GM21825 (cell line): Measurements from ENCODE around the gene IL18.
A peak's percentile ranks its signal among the peaks of the same experiment; 100 is the strongest.
"Not testable (repeated sequence)": the region's sequence is repeated elsewhere in the genome, so short reads cannot be mapped to it uniquely, and the experiment has no call there.

Experiments
- ATAC-seq: cut with Tn5 transposase; IDR thresholded peaks from one replicate; pipeline ENCODE4 v1.9.1; 2021; ENCODE audit warnings: mild to moderate bottlenecking, moderate library complexity; ENCODE audit not compliant: unreplicated experiment

Gene IL18

GRCh38 chr11:112172362-112172994 lies 8.6 kb upstream of the IL18 start:
- ATAC-seq: peak; percentile 46

- ATAC-seq: no peak
Observed at GRCh38 chr11:112167145-112167544, 3.3 kb upstream of the IL18 start, which contains the start of gene TEX12. Gene TEX12 (plus strand): TSS chr11:112167372. CDS start chr11:112169269, 1,897 bp downstream.

DNA sequence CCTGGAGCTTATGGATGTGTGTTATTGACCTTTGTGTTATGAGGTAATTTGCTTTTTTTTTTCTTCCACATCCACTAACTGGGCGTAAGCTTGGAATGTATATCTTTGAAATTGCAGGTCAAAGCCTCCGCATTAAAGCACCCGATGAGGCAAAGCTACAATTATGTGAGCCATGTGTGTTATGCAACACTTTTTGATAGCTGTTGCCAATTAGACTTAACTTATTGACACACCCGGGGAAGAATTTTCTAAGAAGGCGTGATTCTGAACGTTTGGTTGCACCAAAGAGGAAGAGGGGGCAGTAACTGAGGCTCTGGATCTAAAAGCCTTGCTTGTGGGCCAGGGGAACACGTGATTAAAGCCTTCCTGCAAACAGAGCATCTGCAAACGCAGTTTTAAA lies 2.7 kb upstream of the IL18 start:
- no peak for ATAC-seq

DNA sequence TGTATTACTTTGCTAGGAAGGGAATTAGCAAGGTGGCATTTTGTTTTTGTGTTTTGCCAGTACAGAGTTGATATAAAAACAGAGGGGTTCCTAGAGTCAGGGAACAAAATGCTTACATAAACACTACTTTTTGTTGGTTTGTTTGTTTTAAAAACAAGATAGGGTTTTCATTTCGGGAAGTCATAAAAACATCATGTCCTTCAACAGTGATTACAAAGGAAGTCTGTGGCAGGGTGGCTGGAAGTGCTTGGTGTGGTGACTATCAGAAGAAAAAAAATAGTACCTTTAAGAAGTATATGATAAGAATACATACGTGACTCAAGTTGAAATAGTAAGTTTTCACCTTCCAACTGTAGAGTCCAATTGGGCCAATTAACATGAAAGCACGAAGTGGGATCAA lies 1.2 kb upstream of the IL18 start:
- ATAC-seq: no peak

- no peak for ATAC-seq
Observed at GRCh38 chr11:112162761-112163546, 940 bp downstream of the IL18 start.

DNA sequence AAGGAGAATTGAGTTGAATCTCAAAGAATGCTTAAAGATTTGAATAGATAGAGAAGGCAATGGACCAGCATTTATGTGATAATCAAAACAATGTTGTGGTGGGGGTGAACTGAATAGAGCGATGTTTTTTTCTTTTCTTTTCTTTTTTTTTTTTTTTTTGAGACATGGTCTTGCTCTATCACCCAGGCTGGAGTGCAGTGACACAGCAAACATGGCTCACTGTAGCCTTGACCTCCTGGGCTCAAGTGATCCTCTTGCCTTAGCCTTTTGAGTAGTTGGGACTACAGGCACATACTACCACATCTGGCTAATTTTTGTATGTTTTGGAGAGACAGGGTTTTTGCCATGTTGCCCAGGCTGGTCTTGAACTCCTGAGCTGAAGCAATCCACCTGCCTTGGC lies 1.7 kb downstream of the IL18 start:
- not testable (repeated sequence) for ATAC-seq

DNA sequence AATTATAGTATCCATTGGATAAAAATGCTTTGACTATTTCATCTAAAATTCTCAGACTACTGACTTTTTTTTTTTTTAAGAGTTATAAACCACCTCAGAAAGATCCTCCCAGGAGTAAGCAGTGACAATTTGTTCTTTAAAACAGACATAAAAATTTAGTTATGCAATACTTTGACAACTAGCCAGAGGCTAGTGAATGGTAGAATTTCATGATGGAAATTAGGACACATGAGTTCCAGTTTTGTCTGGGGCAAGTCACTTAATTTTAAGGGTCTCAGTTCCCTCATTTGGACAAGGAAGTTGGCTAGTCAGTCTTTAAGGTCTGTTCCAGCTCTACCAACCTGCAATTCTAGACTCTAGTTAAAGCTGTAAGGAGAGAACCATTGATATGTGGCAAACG lies 2.9 kb downstream of the IL18 start:
- no peak for ATAC-seq

GRCh38 chr11:112160091-112160848 lies 3.6 kb downstream of the IL18 start:
- no peak for ATAC-seq

DNA sequence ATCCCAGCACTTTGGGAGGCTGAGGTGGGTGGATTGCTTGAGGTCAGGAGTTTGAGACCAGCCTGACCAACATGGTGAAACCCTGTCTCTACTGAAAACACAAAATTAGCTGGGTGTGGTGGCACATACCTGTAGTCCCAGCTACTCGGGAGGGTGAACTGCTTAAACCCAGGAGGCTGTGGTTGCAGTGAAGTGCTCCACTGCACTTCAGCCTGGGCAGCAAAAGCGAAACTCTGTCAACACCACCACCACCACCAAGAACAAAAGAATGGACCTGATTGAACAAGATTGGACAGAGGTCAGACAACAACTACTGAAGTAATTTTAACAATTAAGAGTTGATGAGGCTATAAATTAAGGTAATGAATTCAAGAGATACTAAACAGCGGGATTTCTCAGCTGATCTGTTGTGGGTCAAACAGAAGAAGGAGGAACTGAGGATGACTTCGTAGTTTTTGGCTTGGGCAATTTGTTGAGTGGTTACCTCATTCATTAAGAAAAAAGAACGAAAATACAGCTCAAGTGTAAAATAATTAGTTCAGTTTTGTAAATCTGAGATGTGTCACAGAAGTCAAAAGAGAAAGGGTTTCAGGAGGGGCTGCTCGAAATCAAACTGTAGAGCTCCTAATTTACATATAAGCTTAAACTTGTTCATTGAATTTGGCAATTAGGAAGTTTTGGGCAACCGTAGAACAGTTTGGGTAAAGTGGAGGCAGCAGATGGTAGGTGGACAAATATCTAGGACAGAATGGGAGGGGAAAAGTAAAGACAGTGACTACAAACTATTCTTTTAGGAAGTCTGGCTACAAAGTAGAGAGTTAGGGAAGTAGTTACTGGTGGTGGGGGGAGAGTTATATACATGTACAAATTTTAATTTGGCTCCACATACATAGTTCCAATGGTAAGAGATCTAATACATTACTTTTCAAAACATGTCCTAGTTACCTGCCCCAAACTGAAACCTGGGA lies 4.5 kb downstream of the IL18 start:
- no peak for ATAC-seq

DNA sequence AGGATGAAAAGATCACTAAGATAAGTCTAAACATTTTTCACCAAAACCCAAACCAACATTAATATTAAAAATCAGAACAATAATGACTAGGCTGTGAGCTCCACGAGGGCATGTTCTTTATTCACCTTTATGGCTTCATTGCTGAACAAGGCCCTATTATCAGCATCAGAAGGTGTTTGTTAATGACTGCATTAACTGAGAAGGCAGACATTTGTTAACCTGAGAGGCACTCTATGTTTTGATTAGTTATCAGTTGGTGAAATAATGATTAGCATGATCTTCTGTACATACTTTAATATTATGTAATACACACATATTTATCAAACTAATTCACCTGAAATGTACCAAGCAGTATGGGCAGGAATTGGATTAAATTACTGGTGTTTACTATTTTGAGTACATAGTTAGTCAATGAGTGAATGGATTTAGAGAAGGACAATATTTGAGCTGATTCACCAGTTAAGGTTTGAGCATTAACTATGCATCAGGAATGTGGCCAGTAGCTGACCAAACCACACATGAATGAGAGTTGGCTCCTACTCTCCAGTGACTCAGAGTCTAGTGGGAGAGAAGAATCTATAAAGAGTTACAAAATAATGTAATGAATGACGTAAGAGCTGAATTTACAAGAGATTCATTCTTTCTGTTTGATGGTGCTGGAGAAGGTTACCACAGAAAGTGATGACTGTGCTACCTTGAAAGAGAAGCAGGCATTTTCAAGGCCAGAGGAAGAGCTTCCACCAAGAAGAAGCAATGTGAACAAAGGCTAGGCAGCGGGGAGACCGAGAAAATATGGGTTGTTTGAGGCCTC lies 6.7 kb downstream of the IL18 start:
- ATAC-seq: no peak

DNA sequence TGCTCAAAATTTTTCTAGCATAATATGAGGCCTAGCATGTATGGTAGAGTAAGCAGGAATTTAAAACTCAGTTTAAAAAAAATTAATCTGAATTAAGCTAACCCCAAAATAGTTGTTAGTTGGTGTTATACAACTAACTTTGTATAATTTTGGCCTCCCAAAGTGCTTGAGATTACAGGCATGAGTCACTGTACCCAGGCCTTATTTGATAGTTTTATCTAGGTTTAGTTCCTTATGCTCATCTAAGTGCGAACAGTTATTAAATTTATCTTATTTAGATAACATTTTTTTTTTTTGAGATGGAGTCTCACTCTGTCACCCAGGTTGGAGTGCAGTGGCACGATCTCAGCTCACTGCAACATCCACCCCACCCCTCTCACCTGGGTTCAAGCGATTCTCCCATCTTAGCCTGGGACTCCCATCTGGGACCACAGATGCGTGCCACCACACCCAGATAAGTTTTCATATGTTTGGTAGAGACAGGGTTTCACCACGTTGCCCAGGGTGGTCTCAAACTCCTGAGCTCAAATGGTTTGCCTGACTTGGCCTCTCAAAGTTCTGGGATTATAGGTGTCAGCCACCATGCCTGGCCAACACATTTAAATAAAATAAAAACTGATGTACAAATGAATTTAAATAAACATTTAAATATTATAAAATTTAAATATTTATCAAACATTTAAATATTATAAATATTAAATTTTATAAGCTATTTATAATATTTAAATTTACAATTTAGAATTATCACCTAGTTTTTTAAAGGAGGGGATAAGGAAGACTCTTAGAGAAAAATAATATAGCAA lies 7.5 kb downstream of the IL18 start:
- no peak for ATAC-seq

DNA sequence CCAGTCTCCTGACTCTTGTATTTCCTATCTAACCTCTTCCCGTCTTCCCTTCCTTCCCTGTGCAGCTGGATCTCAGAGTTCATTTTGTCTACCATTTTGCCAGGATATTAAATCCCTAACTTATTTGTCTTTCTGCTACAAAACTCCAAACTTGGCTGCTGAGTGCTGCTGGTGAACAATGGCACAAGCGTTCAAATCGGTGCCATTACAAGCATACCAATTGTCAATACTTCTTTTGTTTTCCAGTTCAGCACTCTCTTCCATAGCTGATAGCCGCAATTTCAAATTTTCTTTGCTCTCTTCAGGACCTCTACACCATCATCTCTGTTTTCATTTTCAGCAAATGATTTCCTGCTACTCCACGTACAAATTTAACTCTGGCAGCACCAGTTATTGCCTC lies 13.4 kb downstream of the IL18 start:
- no peak for ATAC-seq

DNA sequence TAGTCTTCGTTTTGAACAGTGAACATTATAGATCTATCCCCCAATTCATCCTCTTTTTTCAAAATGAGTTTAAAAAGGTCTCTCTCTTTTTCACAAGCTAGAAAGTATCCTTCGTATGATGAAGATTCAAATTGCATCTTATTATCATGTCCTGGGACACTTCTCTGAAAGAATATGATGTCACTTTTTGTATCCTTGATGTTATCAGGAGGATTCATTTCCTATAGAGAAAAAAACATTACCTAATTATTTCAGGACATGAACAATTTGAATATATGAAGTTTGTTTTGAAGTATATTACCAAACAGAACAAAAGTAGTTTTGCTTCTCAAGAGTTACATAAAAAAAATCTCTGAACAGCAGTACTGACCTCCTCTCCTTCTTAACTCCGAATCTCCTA lies 20.3 kb downstream of the IL18 start:
- ATAC-seq: no peak

DNA sequence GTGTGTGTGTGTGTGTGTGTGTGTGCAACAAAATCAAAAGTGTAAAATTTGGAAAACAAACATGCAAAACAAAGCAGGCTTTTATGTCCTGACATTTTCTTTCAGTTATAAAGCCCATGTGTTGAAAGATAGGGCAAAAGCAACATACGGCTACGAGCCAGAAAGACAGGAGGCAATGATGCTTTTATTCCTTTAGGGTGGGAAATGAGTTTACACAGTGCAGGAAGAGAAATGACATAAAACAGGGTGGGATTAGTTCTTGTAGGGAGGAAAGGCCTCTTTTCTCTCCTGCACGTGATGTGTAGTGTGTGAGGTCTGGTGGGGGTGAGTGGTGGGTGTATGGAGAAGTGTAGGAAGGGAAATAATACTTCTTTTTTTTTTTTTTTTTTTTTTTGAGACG lies 29.4 kb downstream of the IL18 start:
- ATAC-seq: no peak

GRCh38 chr11:112132737-112133136 lies 31.2 kb downstream of the IL18 start:
- ATAC-seq: no peak

DNA sequence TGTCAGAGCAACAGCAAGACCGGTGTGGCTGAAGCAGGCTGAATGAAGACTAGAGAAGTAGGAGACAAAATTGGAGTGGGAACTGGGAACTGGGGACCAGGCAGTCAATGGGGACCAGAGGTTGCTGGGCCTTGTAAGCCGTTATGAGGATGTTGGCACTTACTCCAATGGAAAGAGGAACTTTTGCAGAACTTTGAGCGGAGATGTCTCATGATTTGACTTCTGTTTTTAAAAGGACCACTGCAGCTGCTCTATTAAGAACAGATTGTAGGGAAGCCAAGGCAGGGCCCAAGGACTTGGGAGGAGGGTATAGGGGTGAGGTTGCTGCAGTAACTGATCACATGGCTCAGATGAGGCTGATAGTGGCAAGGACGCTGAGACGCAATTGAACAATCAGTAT lies 34.2 kb downstream of the IL18 start:
- no peak for ATAC-seq

GRCh38 chr11:112128483-112129121 lies 35.3 kb downstream of the IL18 start:
- no peak for ATAC-seq

GRCh38 chr11:112127056-112127455 lies 36.8 kb downstream of the IL18 start:
- ATAC-seq: no peak

- no peak for ATAC-seq
Observed at GRCh38 chr11:112123129-112123528, 40.8 kb downstream of the IL18 start.
